Ramos (cell line): ENCODE measurements around the gene CYP19A1.
"Not testable (repeated sequence)": the region's sequence is repeated elsewhere in the genome, so short reads cannot be mapped to it uniquely, and the experiment has no call there.

Experiments
- in situ Hi-C: fragments of 300-500 bp; cut with MboI; formaldehyde crosslinking; loops from one replicate; pipeline ENCODE4 v1.14.3; 2022; ENCODE audit warnings: low sequenced_read_pairs; ENCODE audit not compliant: unreplicated experiment

The CYP19A1 gene

DNA sequence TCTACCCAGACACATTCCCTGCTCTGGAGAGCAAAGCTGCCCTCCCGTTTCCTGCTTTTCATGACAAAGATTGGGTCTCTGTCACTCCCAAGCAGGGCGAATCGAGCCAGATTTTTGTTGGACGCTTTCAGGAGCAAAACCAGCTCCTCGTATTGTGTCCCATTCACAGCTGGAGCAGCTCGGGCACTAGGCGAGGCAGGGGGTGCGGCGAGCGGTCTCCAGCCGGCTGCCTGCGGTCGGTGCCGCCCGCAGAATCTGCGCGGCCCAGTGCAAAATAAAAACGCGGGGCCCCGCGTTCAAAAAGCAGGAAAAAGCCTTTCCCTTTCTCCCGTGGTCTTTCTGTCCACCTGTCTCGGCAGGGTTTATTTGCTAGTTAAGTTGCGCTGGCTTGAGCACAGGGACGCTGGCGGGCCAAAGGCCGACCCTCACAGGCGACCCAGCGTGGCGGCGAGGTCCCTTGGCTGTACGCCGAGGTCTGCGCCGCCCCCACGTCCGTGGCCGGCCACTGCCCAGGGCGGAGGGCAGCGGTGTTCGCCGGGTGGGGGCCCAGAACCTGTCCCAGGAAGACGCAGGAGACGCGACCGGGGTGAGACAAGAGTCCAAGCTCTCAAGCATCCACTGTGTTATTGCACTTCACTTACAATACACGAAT lies 71.2 kb downstream of the CYP19A1 start:
- in situ Hi-C loops = no loop called here

DNA sequence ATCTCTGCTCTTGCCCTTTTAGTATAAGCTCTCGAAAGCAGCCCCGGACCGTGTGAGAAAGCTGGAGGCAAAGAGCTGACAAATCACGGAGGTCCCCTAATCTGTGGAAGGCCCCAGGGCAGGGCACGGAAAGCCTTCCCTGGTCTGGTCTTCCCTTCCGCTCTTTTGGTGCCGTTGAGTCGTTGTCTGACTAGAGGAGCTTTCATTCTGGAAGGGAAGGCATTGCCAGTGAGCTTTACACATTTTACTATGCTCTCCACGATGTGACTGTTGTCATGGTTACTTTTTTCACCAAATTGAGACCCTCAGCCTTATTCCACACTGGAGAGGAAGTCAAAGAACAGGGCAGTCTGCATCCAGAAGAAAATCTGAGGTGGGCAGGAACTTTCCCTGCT lies 71.7 kb downstream of the CYP19A1 start:
- in situ Hi-C loops = no loop called here

DNA sequence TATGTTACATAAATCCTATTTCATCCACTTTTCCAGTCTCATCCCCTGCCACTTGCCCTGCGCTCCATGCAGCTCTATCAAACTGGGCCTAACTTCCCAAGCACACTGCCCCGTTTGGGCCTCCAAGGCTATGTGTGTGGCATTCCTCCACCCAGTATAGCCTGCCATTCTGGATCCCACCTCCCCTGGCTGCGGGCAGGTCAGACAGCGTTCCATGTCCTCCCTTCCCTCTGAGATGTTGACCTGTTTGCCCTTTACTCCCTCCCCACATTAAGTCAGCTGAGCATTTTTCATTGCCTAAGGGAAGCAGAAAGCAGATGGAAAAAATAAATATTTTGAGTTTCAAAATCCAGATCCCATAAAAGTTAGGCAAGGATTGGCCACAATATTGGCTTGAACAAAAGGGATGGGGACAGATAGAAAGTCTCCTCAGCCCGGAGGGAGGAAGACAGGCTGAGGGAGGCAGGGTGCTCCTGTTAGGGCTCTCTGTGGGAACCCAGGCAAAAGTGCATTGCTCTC lies 73.3 kb downstream of the CYP19A1 start:
- in situ Hi-C loops = no loop called here

DNA sequence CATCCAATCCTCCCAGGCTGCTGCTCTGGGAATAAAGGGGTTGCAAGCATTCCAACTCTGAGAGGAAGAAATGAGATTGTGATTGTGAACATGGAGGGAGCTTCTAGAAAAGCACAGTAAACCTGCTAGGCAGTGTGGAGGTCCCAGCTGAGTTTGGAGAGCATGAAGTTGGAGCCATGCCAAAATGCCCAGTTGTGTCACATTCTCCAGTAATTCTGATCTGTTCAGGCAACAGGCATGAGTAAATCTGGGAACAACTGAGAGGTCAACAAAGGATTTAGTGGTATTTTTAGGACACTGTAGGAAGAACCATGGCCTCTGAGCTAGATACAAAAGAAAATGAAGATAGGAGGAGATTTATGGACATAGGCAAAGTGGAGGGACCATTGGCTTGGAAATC lies 74.7 kb downstream of the CYP19A1 start:
- in situ Hi-C loops = no loop called here

DNA sequence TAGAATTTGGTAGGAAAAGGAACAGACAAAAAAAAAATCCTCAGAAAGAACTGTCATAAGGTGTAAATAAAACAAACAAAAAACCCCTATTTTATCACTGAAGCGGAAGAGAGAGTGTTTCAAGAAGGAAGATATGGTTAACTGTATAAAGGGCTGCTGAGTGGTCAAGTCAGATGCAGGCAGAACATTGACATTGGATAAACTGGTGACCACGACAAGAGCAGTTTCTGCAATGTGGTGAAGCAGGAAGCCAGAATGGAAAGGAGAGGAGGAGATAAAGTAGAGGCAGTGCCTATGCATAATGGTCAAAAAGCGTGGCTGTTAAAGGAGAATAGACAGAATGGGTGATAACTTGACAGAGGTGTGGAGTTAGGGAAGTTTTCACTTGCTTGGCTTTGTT lies 75.3 kb downstream of the CYP19A1 start:
- in situ Hi-C loops = no loop called here

DNA sequence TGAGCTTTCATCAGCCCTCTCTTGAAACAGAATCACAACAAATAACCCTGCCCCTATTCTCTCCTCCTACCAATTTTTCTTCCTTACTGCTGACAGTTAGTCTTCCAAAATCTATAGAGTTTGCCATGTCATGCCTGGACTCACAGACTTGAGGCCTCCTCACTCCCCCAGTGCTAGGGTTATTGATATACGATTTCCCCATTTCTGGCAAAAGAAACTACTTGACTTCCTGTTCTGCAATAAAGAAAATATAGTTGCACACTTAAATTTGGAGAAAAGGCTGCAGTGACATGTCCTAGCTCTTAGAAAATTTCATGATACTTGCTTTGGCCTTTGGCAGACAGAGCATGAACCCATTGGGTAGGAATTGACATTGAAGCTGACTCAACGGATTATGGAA lies 75.9 kb downstream of the CYP19A1 start:
- in situ Hi-C loops = no loop called here

DNA sequence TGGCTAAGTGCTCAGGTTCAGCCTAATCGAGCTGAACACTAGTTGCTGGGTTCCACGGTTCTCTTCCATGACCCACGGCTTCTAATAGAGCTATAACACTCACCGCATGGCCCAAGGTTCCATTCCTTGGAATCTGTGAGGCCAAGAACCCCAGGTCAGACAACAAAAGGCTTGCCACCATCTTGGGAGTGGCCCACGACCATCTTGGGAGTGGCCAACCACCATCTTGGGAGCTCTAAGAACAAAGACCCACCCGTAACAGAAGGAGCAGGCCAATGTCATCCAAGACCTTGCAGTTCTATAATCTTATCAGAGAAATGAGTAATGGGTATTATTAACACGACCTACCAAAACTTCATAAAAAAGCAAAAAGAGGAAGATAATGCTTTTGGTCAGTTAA lies 77.3 kb downstream of the CYP19A1 start:
- in situ Hi-C loops = not testable (repeated sequence)

DNA sequence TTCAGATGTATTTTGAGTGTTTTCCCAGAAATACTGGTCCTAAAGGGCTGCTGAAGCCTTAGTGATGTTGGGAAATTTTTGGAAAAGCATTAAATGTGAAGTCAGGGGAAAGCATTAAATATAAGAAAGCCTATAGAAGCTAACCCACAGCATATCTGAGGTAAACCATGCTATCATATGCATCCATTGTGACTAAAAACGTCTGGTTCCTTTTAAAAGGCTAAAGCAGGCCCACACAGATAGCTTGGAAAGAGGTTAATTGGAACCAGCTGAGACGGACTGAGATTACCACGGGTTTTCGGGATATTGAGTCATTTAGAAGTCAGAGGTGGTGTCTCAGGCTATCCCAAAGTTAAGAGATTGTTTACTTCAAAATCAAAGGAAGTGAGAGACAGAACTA lies 78.2 kb downstream of the CYP19A1 start:
- in situ Hi-C loops = no loop called here

DNA sequence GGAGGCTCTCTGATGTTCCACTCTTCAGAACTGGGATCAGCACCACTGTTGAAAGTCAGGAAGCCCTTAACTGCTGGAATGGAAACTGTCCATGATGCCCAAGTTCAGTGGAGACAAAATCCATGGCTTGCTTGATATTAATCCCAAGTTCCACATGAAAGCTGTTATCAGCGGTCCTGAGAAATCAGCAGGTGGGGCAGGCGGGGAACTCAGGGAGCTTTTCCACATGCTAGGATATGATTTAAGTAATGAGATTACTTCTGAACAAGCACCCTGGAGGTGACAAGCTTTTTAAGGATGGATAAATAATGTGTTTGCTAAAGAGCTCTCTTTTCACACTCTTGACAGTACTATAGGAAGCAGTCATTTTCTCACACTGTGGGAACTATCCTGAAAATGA lies 82.9 kb downstream of the CYP19A1 start:
- in situ Hi-C loops = no loop called here

DNA sequence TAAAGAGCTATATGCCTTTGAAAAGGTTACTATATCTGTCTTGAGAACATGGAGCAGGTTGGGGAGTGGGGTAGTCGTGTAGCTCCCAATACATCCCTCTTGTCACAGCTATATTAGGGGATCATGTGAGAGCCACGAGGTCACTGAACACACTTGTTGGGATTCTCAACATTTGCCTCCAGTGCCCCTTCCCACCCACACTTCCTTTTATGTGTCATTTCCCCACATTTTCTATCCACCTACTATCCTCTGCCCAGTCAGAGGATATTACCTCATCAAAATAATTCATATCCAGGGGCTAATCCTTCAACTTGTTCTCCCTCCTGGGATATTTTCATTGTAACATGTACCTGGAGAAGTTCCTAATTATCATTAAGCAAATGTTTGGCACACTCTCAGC lies 85.0 kb downstream of the CYP19A1 start:
- in situ Hi-C loops = no loop called here

DNA sequence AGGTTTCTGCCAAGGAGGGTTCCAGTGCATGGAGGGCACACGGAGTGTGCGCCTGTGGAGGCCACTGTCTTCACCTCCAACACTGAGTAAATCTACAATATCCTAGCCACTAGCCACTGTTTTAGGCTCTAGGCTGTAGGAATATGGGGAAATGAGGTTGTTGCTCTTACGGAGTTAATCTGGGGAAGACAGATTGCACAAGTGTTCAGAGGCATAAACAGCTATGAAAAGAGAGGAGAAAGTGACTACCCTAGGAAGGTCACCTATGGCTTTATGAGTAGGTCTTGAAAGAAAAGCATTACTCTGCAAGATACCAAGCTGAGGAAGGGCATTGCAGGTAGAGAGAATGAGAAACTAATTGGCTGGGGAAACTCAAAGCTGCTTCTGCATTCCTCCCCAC lies 85.7 kb downstream of the CYP19A1 start:
- in situ Hi-C loops = no loop called here

DNA sequence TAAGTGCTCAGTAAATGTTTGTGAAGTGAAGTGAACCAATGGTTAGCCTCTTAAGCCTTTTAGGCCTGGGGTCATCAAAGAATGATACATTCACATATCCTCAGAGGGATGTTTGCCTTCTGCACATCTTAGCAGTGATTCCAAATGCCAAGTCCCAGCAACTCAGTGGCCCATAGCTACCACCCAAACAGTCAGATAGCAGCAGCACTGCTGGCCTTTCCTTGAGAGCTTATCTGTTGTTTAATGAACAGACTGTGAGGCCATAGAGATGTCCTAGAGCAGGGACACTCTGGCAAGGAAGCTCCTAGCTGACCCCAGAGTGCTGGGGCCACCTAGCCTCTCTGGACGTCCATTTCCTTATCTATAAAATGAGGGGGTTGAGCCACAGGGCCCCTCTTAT lies 86.8 kb downstream of the CYP19A1 start:
- in situ Hi-C loops = no loop called here

DNA sequence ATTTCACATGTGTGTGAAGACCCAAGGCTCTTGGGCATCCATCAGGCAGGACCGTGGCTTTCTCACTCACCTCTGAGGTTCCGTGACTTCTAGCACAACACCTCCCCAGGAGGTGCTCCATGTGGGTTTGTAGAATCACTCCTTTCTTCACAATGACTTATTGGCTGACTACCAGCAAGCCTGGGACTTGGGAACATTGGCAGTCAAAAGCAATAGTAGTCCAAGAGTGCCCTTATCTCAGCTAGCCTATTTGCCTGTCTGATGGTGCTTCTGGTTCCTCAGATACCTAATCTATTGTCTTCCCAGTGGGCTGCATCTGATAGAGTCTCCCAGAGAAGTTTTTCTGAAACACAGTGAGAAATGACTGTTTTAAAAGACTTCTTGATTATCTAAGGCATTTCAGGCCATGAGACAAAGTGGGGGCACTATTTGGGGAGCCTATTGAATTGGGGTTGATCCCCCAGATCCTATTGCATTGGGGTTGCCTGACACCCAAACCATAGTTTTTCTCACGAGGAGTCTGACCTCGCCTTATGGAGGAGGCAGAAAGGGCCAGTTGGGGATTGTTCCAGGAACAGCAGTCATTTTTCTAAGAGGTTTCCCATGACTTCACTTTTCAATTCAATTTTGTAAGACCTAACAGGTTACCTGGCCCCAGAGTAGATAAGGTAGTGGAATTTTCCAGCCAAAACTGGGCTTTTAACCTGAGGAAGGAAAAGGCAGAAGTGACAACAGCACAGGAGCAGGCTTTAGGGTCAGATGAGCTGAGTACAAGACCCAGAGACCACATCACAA lies 88.0 kb downstream of the CYP19A1 start:
- in situ Hi-C loops = no loop called here

DNA sequence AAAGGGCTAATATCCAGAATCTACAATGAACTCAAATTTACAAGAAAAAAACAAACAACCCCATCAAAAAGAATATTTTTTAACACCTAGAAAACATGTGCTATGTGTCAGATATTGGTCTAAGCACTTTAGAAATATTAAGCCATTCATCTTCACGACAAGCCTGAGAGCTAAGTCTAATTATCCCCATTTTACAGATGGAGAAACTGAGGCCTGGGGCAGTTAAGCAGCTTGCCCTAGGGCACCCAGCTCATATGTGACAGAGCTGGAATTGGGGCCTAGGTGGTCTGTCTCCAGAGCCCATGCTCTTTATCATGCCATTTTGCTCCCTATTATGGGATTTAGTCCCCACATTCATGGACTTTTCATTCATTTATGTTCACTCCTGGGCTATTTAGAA lies 92.8 kb downstream of the CYP19A1 start:
- in situ Hi-C loops = no loop called here

DNA sequence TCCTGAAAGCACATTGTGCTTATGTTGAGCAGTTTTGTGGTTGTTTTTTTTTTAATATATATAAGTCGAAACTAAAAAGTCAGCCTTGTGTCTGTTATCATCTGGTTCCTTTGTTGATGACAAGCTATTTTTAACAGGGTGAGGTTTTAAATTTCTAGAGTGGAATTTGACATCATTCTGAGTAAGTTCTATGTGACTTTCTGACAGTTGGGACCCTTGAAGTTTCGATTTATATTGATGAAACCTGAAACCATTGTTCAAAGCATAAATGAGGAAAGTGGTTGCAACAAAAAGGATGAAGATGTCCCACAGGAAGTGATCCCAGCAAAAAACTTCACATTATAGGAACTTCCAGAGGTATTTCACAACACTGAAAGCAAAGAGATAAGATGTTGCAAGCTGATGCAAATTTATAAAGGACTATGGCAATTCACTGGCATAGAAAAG lies 94.0 kb downstream of the CYP19A1 start:
- in situ Hi-C loops = no loop called here

DNA sequence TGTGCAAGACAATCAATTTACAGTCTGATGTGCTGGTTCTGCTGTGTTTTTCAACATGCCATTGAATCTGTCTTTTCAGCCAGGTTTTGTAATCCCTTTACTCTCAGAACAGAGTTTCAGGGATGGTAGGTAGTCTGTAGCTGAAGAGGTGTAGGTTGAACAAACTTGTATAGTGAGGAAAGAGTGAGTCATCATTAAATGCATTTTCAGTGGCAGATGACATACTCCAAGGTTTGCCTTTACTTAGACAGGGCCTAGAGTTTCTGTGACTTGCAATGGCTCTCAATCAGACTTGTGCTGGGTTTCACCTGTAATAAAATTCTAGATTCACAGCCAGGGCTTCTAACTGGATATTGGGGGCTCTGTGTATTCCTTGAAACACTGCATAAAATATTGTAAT lies 94.6 kb downstream of the CYP19A1 start:
- in situ Hi-C loops = no loop called here

DNA sequence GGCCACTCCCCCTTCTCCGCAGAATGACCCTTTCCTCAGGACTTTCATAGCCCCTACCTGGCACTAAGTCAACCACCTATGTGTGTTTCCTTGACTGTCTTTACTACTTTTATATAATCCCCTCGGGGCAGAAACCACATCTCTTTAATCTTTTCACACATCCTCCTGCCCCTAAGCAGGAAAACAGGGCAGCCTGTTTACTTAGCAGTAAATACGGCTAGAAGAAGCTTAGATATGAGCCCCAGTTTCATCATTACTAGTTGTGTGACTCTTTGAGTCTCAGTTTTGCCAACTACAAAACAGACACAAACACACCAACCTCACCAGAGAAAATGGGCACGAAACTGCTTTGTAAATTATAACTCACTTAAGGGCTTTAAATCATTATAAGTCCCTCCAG lies 98.3 kb downstream of the CYP19A1 start:
- in situ Hi-C loops = no loop called here

DNA sequence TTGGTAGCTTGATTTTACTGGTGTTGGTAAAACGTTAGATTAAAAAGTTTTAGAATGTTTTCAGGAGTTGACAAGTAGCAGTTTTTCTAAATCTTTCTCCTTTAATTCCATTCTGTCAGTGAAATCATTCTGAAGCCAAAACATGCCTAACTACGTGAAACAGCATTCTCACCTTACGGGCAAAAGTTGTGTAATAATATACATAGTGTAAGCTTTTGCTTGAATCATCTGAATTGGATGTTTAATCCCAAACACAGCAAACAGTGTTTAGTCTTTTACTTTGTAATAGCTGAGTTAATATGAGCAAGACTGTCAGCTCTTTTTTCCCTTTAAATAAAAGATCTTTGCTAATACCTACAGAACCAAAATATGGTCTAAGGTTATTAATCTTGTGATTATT lies 100.6 kb downstream of the CYP19A1 start:
- in situ Hi-C loops = no loop called here

DNA sequence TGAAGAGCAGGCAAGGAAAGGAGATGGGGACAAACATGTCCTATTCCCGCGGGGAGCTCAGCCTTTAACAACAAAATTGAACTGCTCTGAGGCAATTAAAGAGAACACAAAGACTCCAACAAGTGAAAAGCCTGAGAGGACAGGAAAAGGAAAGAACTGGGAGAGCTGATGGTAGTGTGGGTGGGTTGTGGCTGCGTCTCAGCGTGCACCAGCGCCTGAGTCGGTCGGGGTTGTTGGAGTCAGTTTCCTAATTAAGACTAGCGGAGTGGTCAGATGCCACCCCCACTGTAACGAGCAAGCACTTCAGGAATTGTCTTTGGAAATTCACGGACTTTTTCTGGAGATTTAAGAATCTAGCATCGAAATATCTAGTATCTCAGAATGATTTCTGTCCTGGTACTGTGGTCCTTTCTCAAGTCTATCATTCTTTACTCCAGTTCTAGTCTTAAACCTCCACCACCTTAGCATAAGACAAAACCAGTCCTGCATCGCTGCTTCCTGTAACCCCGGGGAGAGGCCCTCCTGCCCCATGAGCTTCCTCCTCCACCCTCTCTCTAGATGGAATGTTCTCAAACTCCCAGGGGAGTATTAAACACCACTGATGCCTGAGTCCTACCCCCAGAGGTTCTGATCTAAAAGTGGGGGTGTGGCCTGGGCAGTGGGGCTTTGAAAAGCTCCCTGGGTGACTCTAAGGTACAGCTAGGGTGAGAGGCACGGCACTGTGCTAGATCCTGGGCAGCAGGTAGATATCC lies 104.0 kb downstream of the CYP19A1 start:
- in situ Hi-C loops = no loop called here

DNA sequence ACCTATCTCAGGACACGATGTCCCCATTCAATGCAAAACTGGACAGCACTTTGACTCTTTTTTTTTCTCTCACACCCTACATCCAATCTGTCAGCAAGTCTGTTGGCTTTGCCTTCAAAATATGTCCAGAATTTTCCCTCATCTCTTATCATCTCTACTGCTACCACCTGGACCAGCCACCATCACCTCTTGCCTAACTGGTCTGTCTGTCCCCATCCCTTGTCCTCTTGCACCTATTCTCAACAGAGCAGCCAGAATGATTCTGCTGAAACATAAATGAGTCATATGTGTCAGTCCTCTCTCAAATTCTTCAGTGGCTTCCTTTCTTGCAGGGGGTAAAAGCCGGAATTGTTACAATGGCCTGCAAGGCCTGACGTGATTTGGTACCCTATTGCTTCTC lies 105.8 kb downstream of the CYP19A1 start:
- in situ Hi-C loops = no loop called here

DNA sequence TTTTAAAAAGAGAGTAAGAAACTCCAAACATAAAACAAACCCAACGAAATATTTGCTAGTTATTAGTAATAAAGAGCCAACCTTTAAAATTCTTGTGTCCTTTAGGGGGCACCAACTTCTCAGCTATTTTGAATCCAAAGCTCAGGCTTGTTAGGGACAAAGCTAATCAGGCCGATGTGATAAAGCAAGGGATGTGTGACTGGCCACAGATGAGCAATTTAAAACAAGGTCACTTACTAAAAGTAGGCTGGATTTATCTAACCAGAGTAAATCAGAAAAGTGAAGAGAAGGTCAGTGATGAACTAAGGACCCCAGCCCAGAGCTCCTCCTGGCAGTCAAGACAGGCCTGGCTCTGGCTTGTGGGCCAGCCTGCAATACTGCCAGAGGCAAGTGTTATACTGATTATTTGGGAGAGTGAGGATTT lies 108.5 kb downstream of the CYP19A1 start:
- in situ Hi-C loops = no loop called here
